Fibroblast of villous mesenchyme (primary cell): Measurements from ENCODE around the gene CCDC33. TPM values are rescaled to one million over a fixed set of nuclear protein-coding genes. Genes with fewer than 3 reads are reported as not detected.

Source experiments
- DNase-seq: peaks from one replicate; pipeline ENCODE4 v3.0.0-alpha.2; 2010; ENCODE audit warnings: low read depth
- H3K4me3 ChIP-seq: 2 replicates; pipeline ENCODE4 v1.5.1; 2011; ENCODE audit warnings: low read depth, mild to moderate bottlenecking, low read length
- total RNA-seq: library from RNA; depleted of rRNA; stranded (reverse); fragments of >200 nt; gene quantifications from 2 replicates; pipeline ENCODE4 v1.2.3, GENCODE V29; 2012
- TF ChIP-seq, protein P1 (sequence below): IDR thresholded peaks from 2 replicates; pipeline ENCODE4 v1.5.1; 2012; ENCODE audit warnings: low read depth, mild to moderate bottlenecking, low read length; ENCODE audit not compliant: insufficient read depth

Gene CCDC33
- total RNA-seq, 1 donor, result 0.86 TPM

DNA sequence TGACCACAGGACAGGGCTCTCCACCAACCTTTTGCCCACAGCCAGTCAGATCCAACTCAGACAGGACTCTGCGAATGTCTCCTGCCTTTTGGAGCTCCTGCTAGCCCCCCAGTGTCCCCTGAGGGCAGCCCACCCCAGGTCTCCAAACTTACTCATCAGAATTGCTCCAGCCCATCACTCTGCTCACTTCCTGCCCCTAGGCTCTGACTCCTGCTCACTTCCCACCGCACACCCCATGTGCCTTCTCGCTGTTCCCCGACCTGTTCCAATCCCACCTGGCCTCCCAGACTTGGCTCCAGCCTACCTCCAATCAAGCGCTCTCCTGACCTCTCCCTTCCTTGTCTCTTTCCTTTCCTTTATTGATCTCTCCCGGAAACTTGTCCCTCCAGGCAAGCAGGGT is 27.6 kb upstream of the CCDC33 start:
- H3K4me3 ChIP-seq, result no peak overlapping the region
- TF ChIP-seq, protein P1, sequence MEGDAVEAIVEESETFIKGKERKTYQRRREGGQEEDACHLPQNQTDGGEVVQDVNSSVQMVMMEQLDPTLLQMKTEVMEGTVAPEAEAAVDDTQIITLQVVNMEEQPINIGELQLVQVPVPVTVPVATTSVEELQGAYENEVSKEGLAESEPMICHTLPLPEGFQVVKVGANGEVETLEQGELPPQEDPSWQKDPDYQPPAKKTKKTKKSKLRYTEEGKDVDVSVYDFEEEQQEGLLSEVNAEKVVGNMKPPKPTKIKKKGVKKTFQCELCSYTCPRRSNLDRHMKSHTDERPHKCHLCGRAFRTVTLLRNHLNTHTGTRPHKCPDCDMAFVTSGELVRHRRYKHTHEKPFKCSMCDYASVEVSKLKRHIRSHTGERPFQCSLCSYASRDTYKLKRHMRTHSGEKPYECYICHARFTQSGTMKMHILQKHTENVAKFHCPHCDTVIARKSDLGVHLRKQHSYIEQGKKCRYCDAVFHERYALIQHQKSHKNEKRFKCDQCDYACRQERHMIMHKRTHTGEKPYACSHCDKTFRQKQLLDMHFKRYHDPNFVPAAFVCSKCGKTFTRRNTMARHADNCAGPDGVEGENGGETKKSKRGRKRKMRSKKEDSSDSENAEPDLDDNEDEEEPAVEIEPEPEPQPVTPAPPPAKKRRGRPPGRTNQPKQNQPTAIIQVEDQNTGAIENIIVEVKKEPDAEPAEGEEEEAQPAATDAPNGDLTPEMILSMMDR, result no peak
- no peak for DNase-seq

DNA sequence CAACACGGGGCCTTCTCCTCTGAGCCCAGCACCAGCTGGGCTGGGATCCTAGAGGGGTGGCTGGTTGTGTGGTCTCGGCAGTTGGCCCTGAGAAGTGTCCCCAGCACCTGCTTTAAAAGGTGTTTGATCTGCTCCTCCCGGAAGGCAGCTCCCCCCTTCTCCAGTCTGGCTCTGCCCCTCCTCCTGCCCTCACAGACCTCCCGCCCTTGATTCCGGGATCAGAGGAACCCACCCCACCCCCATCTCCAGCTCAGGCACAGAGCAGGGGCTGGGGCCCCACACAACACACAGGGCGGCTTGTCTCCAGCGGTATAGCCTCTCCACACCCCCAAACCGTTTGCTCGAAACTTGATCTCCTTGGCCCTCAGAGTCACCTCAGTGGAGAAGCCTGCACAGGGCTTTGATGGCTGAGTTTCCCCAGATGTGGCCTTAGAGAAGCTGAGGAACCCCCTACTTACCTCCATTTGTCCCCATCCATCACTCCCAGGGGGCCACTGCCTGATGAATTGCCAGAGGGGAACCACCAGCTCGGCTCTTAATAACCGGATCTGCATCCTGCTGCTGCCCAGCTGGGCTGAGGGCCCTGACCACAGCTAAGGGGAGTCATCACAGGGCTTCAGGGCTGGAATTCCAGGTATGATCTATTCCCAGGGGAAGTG is 27.1 kb upstream of the CCDC33 start:
- no peak for DNase-seq
- no peak overlapping the region for H3K4me3 ChIP-seq
- TF ChIP-seq, protein P1, result no peak

GRCh38 chr15:74209560-74209958 is 26.6 kb upstream of the CCDC33 start:
- TF ChIP-seq, protein P1, result no peak
- no peak overlapping the region for H3K4me3 ChIP-seq
- DNase-seq, result no peak

GRCh38 chr15:74209997-74210671 is 26.0 kb upstream of the CCDC33 start:
- TF ChIP-seq, protein P1, result no peak
- DNase-seq, result peak; percentile 79

GRCh38 chr15:74210729-74211128 is 25.4 kb upstream of the CCDC33 start:
- H3K4me3 ChIP-seq, result no peak overlapping the region
- TF ChIP-seq, protein P1, result no peak
- no peak for DNase-seq

More at GRCh38 chr15:74209997-74210671, 26.0 kb upstream of the CCDC33 start:
- no peak overlapping the region for H3K4me3 ChIP-seq

GRCh38 chr15:74211656-74212055 is 24.5 kb upstream of the CCDC33 start:
- H3K4me3 ChIP-seq, result no peak overlapping the region
- TF ChIP-seq, protein P1, result no peak
- no peak for DNase-seq

GRCh38 chr15:74212494-74212893 is 23.6 kb upstream of the CCDC33 start:
- TF ChIP-seq, protein P1, result no peak
- DNase-seq, result no peak
- H3K4me3 ChIP-seq, result no peak overlapping the region
